Thyroid gland (tissue), 4 donors: ENCODE results near the gene PDCD5.

Experiments
- POLR2A ChIP-seq, 2 donors: fragments of 450-650 bp; IDR thresholded peaks; one replicate each; pipeline ENCODE4 v1.6.1; 2017; ENCODE audit warnings: antibody characterized with exemption in 2 of 2, mild to moderate bottlenecking in 2 of 2, moderate library complexity in 1 of 2
- TF ChIP-seq, protein P1 (sequence below), 6 experiments: fragments of 200-600 bp in 3 of 6; fragments of 450-650 bp in 3 of 6; sonication (generic) in 3 of 6; IDR thresholded peaks; one replicate each; pipeline ENCODE4 v1.5.1; 2016 to 2019; ENCODE audit warnings: antibody characterized with exemption in 6 of 6, mild to moderate bottlenecking in 2 of 6, inconsistent platforms in 1 of 6, moderate library complexity in 1 of 6

DNA sequence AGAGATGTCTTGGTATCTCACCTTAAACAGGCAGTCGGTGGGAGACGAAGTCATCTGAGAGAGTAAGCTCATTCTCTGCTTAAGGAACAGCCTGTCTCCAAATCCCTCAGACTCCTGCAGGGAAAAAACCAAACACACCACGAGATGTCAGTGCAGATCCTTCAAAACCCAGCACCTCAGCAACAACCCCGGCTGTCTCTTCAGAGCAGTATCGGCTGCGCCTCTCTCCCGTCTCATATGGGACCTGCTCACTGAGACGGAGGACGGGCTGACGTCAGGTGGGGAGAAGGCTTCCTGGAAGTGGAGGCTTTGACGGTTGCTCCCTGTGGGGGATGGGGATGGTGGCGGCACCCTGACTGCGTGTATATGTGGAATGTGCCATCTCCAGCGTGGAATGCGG is 50.4 kb downstream of the PDCD5 start:
- TF ChIP-seq, protein P1, sequence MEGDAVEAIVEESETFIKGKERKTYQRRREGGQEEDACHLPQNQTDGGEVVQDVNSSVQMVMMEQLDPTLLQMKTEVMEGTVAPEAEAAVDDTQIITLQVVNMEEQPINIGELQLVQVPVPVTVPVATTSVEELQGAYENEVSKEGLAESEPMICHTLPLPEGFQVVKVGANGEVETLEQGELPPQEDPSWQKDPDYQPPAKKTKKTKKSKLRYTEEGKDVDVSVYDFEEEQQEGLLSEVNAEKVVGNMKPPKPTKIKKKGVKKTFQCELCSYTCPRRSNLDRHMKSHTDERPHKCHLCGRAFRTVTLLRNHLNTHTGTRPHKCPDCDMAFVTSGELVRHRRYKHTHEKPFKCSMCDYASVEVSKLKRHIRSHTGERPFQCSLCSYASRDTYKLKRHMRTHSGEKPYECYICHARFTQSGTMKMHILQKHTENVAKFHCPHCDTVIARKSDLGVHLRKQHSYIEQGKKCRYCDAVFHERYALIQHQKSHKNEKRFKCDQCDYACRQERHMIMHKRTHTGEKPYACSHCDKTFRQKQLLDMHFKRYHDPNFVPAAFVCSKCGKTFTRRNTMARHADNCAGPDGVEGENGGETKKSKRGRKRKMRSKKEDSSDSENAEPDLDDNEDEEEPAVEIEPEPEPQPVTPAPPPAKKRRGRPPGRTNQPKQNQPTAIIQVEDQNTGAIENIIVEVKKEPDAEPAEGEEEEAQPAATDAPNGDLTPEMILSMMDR (IDR thresholded peaks at IDR 0.05): no peak
- TF ChIP-seq POLR2A (IDR thresholded peaks at IDR 0.05): no peak
